GM18870 (cell line): ENCODE results near the gene LGI1.

ENCODE experiments used
- ATAC-seq: cut with Tn5 transposase; IDR thresholded peaks from one replicate; pipeline ENCODE4 v1.9.1; 2021; ENCODE audit warnings: moderate library complexity; ENCODE audit not compliant: unreplicated experiment

Gene LGI1

GRCh38 chr10:93754761-93755160, 3.0 kb upstream of the LGI1 start:
- no peak for ATAC-seq

- no peak for ATAC-seq
Measured at GRCh38 chr10:93755443-93756116, 2.2 kb upstream of the LGI1 start.

GRCh38 chr10:93756118-93756517, 1.6 kb upstream of the LGI1 start:
- ATAC-seq = no peak

- ATAC-seq = no peak
Measured at GRCh38 chr10:93757136-93757535, 600 bp upstream of the LGI1 start.

DNA sequence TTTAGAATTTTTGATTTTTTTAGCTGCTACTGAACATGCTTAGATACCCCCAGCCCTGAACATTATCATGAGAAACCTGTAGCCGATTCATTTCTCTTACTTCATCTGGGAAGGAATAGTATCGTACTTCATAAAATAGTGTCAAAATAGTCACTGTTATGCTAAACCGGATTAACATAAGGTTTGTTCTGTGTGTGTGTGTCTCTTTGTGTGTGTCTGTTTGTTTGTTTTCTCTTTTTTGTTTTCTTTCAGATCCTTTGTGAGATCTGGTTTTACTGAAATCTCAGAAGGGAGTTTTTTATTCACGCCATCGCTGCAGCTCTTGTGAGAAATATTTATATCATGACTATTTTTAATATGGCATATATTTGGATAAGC, 761 bp downstream of the LGI1 start:
- ATAC-seq = no peak

GRCh38 chr10:93758891-93759410, 1.2 kb downstream of the LGI1 start:
- ATAC-seq = no peak

DNA sequence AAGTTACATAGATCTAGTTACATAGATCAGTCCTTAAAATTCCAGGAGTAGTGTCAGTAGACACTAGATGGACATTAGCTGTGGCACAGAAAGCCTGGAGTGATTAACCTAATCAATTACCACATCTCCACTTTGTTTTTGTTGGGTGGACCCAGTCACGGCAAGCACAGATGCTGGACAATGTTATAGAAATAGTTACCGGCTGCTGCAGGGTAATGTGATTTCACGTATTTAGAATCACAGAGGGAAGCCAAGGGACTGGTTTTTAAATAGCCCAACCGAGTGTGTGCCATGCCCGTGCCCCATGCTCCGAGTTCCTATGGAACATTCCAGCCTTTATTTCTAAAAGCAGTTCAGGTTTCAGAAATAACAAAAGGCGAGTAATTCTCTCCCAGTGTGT, 2.8 kb downstream of the LGI1 start:
- ATAC-seq = no peak

GRCh38 chr10:93762979-93763391, 5.2 kb downstream of the LGI1 start:
- no peak for ATAC-seq

DNA sequence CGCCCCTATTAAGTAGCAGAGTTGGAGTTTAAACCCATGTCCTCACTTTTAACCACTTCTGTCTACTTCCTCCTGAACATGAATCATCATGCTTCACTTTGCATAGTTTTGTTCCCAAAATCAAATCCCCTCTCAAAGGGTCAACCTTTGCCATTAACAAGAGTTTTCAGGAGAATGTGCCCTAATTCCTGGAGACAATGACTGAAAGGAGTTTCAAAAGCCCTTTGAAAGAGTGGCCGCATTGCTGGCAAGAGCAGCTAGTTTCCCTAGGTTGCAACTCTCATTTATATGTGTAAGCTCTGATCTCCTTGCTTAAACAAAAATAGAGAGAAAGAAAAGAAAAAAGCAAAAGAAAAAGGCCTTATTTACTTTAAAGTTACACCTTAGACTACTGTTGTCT, 9.2 kb downstream of the LGI1 start:
- ATAC-seq = no peak

DNA sequence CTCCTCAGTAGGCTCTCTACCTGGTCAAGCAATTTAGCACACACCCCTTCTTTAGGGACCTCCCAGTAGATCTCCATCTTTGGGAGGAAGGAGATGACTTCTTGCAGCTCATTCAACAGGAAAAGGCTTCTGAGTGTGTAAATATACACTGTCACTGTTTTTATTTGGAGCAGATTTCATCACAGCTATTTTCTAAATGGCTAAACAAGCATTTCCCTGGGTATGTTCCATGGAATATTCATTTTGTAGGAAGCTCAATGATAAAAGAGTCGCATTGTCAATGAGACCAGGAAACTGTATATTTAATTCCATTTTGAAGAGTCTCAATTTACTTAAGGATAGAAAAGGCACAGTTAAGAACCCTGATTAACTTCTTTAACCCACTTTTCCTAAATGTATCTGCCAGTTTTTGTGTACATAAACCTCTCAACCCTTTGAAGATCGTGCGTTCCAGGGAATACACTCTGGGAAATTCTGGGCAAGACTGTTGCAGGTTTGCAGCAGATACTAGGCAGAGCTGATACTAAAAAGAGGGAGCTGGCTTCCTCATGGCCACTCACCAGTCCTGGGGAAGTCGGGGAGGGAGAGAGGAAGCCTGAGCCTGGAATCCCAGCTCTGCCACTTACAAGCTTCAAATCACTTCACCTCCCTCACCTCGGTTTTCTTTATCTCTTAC, 10.1 kb downstream of the LGI1 start:
- ATAC-seq = no peak

DNA sequence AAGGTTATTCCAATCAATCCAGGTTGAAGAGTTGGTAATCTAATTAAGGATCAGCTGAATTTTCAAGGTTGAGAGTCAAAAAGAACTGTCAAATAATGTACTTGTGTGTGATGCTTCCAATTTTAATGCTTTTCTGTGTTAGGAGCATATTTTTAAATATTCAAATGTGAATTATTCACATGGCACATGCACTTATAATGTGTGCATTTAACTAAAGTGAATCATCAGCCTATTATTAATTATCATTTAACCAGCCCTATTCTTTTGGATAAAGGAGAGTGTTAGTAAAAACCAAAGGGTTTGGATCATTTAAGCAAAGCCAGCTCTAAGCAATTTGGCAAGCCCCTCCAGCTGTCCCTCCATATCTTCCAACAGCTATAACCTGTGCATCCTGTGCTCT, 11.2 kb downstream of the LGI1 start:
- no peak for ATAC-seq

- ATAC-seq = no peak
Measured at GRCh38 chr10:93771354-93771753, 13.6 kb downstream of the LGI1 start.

- no peak for ATAC-seq
Measured at GRCh38 chr10:93773120-93773519, 15.4 kb downstream of the LGI1 start.

DNA sequence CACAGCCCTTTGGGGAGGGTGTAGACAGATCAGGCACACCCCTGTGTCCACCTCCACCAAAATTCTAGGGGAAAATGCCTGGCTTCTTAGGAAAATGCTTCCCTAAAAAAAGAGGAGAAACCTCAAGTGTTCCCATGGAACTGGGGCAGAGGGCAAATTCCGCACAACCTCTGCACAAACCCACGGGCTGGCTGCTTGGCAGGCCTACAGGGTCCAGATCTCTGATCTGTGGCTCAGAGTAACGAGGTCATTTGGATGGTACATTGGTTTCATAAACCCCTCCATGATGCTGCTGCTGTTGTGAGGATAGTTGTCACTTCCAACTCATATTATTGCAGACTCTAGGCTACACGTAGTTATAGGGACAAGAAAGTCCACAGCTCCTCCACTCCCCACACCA, 16.0 kb downstream of the LGI1 start:
- no peak for ATAC-seq

DNA sequence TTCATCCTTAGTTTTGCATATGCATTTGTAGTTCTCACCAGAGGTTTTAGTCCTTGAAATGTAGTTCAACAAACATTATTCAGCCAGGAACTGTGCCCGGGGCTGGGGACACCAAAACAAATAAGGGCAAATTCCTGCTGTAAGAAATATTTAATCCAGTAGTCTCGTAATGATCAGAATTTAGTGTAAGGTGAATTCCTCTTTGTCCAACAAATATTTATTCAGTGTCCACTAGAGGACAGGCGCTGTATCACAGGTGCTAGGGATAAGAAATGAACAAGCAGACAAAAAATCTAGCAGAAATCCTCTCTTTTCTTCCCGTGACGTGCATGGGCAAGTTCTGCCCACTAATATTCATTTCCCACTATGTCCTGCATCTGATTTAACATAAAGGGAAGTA, 17.6 kb downstream of the LGI1 start:
- ATAC-seq = no peak

DNA sequence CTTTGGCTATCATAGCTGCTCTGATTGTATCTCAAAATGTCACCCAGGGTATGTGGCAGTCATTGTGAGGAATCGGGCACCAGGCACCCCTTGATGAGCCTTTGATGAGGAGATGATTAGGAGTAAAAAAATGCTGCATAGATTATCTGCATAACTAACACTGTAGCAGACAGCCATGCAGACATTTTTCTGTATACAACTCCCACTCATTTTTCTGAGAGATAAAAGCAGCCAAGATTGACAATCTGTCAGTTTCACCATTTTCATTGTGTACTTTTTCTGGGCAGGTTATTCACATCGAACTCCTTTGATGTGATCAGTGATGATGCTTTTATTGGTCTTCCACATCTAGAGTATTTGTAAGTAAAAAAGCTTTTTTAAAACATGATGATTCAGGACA, 19.4 kb downstream of the LGI1 start:
- ATAC-seq = no peak

GRCh38 chr10:93784059-93784458, 26.3 kb downstream of the LGI1 start:
- ATAC-seq = no peak

DNA sequence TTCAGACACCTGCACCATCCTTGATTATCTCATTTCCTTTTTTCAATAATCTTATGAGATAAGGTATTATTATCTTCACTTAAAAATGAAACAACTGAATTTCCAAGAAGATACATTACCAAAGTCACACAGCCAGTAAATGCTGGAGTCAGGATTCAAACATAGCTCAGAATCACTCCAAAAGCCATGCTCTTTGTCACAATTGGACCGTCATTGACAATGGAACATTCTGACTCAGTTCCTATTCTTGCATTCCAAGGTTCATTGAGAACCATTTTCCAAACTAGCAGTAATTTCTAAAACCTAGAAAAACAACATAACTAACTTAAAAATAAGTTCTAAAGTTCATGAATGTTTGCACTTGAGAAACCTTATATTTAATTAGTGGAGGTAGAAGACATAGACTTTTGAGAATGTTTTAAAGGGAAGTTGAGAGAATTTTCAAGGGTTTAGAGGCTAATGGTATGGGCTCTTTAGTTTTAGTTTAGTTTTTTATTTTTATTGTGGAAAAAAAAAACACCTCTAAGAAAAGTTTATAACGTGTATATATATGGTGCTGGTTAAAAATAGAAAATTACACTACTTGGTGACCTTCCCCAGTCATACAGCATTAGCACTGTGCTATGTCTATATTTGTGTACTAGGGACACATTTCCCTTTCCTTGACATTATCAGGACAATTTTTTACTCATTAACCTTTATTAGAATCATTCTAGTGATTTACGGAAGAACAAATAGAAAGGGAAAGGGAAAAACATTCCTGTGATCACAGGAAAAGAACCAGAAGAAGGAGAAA, 30.9 kb downstream of the LGI1 start:
- ATAC-seq = no peak

GRCh38 chr10:93790439-93790838, 32.7 kb downstream of the LGI1 start:
- no peak for ATAC-seq

GRCh38 chr10:93796167-93796566, 38.4 kb downstream of the LGI1 start:
- no peak for ATAC-seq

DNA sequence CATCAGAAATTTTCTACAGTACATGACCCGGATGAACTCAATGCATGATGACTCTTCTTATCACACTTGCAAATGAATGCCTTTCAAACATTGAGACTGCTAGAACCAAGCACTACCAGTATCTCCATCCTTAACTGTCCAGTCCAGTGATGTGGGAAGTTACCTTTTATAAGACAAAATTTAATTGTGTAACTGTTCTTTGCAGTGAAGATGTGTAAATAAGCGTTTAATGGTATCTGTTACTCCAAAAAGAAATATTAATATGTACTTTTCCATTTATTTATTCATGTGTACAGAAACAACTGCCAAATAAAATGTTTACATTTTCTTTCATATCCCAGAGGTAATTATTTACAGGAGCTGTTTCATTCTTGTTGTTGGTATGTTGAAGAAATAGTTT, 40.1 kb downstream of the LGI1 start:
- ATAC-seq = no peak

GRCh38 chr10:93799155-93799708, 41.5 kb downstream of the LGI1 start:
- no peak for ATAC-seq
